ENCODE data around the gene SNRNP25.

SNRNP25 gene

DNA sequence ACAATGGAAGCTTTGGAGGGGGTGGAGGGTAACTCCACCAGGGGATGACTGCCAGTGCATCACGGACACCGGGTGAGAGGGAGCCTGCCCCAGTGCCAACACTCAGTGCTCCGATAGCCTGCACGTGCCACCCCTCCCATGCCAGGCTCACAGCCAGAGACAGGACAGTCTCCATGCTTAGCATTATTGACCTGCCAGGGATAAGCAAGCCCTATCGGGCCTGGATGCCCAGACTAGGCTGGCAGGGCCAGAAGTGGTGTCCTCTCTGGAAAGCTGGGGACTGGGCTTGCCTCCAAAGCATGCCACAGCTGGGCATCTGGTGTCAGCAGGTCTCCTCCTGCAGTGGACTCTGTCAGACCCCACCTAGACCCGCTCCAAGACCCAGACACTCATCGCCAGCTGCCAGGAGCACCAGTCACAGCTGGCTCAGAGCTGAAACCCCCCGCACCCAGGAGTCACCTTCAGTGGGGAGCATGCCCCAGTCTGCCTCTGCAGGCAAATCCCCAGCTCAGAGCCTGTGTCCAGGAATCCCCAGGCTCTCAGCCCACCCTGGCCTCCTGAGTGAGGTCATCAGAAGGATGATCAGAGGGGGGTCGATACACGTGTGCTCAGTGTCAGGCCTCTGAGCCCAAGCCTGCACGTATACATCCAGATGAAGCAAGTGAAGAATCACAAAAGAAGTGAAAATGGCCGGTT, 20.6 kb downstream of the SNRNP25 start:
- TF ChIP-seq ZFX (IDR thresholded peaks at IDR 0.05; ENCODE audit: borderline replicate concordance): no peak
- TF ChIP-seq, protein P1, sequence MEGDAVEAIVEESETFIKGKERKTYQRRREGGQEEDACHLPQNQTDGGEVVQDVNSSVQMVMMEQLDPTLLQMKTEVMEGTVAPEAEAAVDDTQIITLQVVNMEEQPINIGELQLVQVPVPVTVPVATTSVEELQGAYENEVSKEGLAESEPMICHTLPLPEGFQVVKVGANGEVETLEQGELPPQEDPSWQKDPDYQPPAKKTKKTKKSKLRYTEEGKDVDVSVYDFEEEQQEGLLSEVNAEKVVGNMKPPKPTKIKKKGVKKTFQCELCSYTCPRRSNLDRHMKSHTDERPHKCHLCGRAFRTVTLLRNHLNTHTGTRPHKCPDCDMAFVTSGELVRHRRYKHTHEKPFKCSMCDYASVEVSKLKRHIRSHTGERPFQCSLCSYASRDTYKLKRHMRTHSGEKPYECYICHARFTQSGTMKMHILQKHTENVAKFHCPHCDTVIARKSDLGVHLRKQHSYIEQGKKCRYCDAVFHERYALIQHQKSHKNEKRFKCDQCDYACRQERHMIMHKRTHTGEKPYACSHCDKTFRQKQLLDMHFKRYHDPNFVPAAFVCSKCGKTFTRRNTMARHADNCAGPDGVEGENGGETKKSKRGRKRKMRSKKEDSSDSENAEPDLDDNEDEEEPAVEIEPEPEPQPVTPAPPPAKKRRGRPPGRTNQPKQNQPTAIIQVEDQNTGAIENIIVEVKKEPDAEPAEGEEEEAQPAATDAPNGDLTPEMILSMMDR (IDR thresholded peaks at IDR 0.05): no peak
- H3K27ac ChIP-seq: 0 out of 2 replicates have a peak overlapping the region, but pooled peaks have one; percentile 8

DNA sequence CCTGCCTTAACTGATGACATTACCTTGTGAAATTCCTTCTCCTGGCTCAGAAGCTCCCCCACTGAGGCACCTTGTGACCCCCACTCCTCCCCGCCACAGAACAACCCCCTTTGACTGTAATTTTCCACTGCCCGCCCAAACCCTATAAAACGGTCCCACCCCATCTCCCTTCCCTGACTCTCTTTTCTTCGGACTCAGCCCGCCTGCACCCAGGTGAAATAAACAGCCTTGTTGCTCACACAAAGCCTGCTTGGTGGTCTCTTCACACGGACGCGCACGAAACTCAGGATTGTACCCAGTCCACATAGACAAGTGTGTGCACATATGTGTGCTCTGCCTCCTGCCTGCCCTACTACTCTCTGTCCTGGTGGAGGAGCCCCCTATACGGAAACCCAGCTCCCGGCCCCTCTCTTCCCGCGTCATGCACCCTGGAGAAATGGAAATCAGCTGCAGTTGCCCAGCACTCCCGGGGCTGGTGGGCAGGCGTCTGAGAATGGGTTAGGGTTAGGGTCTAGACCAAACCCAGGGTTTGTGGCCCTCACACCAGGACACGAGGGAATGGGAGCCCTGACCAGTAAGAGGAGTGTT, 21.2 kb downstream of the SNRNP25 start:
- H3K27ac ChIP-seq: no peak overlapping the region
- TF ChIP-seq ZFX (IDR thresholded peaks at IDR 0.05; ENCODE audit: borderline replicate concordance): no peak
- TF ChIP-seq, protein P1 (IDR thresholded peaks at IDR 0.05): no peak

DNA sequence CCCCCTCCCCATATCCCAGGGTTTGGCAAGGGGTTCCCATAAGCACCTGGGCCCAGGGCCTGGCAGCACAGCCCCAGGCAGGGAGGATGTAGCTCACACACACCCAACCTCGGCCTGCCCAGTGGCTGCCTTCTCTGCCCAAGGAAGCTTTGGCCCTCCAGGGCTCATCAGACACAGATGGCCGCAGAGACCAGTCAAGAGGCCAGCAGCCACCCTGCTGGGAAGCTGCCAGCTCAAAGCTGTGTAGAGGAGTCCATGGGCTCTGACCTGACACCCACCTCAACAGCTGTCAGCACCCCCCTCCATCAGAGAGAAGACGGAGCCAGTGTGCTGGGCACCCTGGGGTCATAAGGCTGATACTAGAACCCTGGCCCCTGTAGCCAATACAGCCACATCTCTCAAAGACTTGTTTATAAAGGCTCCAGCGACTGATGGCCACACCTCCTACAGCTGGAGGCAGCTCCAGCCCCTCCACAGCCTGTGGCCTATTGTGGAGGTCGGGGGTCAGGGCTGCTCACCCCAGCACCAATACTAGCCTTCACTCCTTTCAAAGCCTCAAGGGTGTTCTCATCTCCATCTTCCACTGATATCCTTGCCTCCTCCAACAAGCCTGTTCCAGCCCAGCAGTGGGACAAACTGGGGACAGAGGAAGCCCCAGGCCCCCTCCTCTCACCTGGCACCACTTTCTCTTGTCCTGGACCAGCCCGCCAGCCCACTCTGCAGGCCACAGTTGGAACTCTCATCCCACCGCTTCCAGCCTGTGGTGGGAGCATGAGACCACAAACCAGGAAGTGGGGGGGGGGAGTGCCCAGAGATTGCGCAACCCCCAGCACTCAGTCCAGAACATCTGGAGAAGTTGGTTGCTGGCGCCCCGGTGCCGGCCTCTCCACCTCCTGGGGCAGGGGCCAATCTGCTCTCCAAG, 22.2 kb downstream of the SNRNP25 start:
- TF ChIP-seq ZFX (IDR thresholded peaks at IDR 0.05; ENCODE audit: borderline replicate concordance): no peak
- TF ChIP-seq, protein P1 (IDR thresholded peaks at IDR 0.05): no peak
- H3K27ac ChIP-seq: peak overlapping the region; percentile 84

DNA sequence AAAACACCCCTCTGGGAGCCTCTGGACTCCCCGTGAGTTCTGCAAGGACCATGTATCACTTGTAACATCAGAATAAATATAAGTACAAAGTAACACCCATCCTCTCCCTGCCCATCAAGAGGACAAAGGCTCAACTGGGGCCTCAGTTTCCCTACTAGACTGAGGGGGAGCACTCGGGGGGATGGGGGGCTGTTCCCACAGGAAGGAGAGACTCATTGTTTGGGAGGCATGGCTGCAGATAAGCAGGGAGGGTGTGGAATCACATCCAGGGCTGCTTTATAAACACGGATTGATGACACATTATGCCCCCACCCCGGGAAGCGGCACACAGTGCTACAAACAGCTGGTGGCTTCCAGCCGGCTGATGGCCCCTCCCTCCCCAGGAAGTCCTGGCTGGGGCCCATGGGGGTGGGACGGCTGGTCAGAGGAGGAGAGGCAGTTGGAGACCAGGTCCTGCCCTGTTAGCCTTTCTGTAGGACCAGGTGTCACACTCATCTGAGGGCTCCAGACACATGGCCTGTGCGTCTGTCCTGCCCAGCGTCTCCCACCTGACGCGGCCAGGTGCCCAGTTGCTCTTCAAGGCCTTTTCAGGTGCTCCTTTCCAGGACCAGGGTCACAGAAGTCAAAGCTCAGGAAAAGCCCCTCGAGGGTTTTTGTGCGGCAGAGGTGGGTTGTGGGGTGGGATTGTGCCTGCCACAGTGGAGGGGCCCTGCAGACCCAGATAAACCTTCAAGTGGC, 23.1 kb downstream of the SNRNP25 start:
- H3K27ac ChIP-seq: peak overlapping the region; percentile 84
- TF ChIP-seq, protein P1 (IDR thresholded peaks at IDR 0.05): no peak
- no peak for TF ChIP-seq ZFX (IDR thresholded peaks at IDR 0.05; ENCODE audit: borderline replicate concordance)

DNA sequence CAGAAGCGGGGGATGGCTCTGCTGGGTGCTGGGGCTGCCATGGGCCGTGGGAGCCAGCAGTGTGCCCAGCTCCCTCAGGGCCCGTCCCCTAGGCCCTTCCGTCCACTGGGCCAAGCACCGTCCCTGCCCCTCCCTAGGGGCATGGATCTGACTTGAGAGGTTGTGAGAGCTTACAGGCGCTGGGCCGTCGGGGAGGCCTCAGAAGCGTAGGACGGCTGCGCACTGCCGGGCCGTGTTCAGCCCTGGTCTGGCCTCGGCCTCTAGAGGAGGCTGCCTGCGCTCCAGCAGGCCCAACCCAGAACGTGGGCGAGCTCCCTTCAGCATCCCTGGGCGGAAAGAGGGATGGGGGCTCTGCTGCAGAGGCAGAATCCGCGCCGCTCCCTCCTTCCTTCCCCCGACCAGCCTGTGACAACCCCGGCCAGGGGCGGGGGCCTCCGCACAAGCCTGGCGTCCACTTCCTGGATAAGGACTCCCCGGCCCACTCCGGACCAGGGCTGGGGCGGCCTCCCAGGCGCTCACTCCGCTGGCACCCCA, 23.7 kb downstream of the SNRNP25 start:
- peak overlapping the region; percentile 84 for H3K27ac ChIP-seq
- TF ChIP-seq, protein P1 (IDR thresholded peaks at IDR 0.05): no peak
- no peak for TF ChIP-seq ZFX (IDR thresholded peaks at IDR 0.05; ENCODE audit: borderline replicate concordance)

DNA sequence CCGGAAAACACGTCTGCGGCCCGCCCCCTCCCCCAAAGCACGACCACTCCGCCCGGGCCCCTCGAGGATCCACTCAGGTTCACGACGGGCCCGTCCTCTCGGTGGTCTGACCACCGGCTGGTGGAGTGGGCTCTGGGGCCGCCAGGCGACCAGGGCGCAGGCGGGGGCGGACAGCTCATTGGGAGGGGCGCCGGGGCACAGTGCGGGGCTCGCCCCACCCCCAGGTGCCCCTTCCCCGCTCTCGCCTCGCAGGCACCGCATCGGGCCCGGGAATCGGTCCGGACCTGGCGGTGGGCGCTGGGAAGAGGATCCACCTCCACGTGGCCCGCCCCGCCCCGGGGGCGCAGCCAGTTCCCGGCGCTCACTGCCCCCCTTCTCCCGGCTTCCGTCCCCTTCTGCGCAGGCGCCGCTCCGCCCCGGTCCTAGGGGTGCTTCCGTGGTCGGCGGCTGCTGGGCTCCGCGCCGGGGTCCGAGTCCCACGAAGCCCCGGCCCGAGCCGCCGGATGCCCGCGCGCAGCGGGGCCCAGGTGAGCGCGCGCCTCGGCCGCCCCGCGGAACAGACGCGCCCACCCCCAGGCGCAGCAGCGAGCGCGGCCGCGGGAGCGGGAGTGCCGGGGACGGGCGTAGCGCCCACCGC, 24.3 kb downstream of the SNRNP25 start, which contains the start of gene MPG:
Gene MPG, plus strand, starts transcription at position 419 of the 637 bp plus-strand sequence. Its CDS starts 85 bp downstream, at position 504.
- peak within 1 kb of the TSS; percentile 84 for H3K27ac ChIP-seq
- no peak for TF ChIP-seq ZFX (IDR thresholded peaks at IDR 0.05; ENCODE audit: borderline replicate concordance)
- TF ChIP-seq, protein P1 (IDR thresholded peaks at IDR 0.05): no peak

Data from 22Rv1 (cell line).